Neural cell (in vitro differentiated cells): ENCODE data around the gene RUNX1. TPM values are rescaled to one million over a fixed set of nuclear protein-coding genes. Genes with fewer than 3 reads are reported as not detected.

Experiments used
- H2AFZ ChIP-seq: fragments of 200-600, 300-800 bp; sonication (generic), shearing (Covaris generic); 2 replicates; pipeline ENCODE4 v1.6.0; 2014; ENCODE audit warnings: low read depth, mild to moderate bottlenecking, antibody characterized with exemption, low read length, moderate library complexity
- H3F3A ChIP-seq: fragments of 200-600 bp; shearing (Covaris generic); 2 replicates; pipeline ENCODE4 v1.6.1; 2016; ENCODE audit warnings: mild to moderate bottlenecking, moderate library complexity, mixed read lengths, antibody characterized with exemption, low read length; ENCODE audit not compliant: insufficient read depth, poor library complexity, severe bottlenecking
- H3K27ac ChIP-seq: fragments of 200-600, 300-800 bp; sonication (generic), shearing (Covaris generic); 2 replicates; pipeline ENCODE4 v1.5.1; 2014; ENCODE audit warnings: mild to moderate bottlenecking, low read length, moderate library complexity
- H3K27me3 ChIP-seq: fragments of 300-800, 200-600 bp; sonication (generic), shearing (Covaris generic); 2 replicates; pipeline ENCODE4 v1.6.0; 2014; ENCODE audit warnings: mild to moderate bottlenecking, low read depth, low read length, moderate library complexity; ENCODE audit not compliant: insufficient read depth
- H3K36me3 ChIP-seq: fragments of 300-800, 200-600 bp; sonication (generic), shearing (Covaris generic); 2 replicates; pipeline ENCODE4 v1.5.1; 2014; ENCODE audit warnings: mild to moderate bottlenecking, antibody characterized with exemption, low read length, moderate library complexity; ENCODE audit not compliant: insufficient read depth
- H3K4me2 ChIP-seq: fragments of 300-800, 200-600 bp; sonication (generic), shearing (Covaris generic); 2 replicates; pipeline ENCODE4 v1.6.0; 2014; ENCODE audit warnings: mild to moderate bottlenecking, low read length
- H3K4me3 ChIP-seq: fragments of 300-800, 200-600 bp; sonication (generic), shearing (Covaris generic); 2 replicates; pipeline ENCODE4 v1.5.1; 2014; ENCODE audit warnings: mild to moderate bottlenecking, low read length, moderate library complexity
- H3K79me2 ChIP-seq: fragments of 200-600 bp; shearing (Covaris generic); replicated peaks from 2 replicates; pipeline ENCODE4 v1.6.0; 2014; ENCODE audit warnings: mild to moderate bottlenecking, low read length, moderate library complexity; ENCODE audit not compliant: insufficient read depth
- H3K9ac ChIP-seq: fragments of 300-800, 200-600 bp; sonication (generic), shearing (Covaris generic); 2 replicates; pipeline ENCODE4 v1.6.1; 2016; ENCODE audit warnings: mild to moderate bottlenecking, low read length, mixed read lengths
- H3K9me2 ChIP-seq: fragments of 200-600 bp; shearing (Covaris generic); 2 replicates; pipeline ENCODE4 v1.6.1; 2016; ENCODE audit warnings: mild to moderate bottlenecking, low read length, mixed read lengths; ENCODE audit not compliant: insufficient read depth
- H3K9me3 ChIP-seq: fragments of 200-600, 300-800 bp; sonication (generic), shearing (Covaris generic); 2 replicates; pipeline ENCODE4 v1.6.1; 2016; ENCODE audit warnings: mild to moderate bottlenecking, mixed run types, low read length, moderate library complexity, mixed read lengths
- H4K20me1 ChIP-seq: fragments of 200-600 bp; shearing (Covaris generic); 2 replicates; pipeline ENCODE4 v1.6.1; 2016; ENCODE audit warnings: mild to moderate bottlenecking, mixed run types; ENCODE audit not compliant: insufficient read depth
- EP300 ChIP-seq: fragments of 450-650 bp; conservative IDR thresholded peaks from 2 replicates; pipeline ENCODE4 v1.6.1; 2014; ENCODE audit warnings: antibody characterized with exemption, mild to moderate bottlenecking, moderate library complexity; ENCODE audit not compliant: poor library complexity, severe bottlenecking
- EZH2 ChIP-seq: fragments of 200-600, 300-800 bp; shearing (Covaris generic), sonication (generic); IDR thresholded peaks from 2 replicates; pipeline ENCODE4 v1.6.1; 2014; ENCODE audit warnings: antibody characterized with exemption, low read length, borderline replicate concordance, mild to moderate bottlenecking; ENCODE audit not compliant: insufficient read depth, poor library complexity, severe bottlenecking
- MXI1 ChIP-seq: fragments of 450-650 bp; conservative IDR thresholded peaks from 2 replicates; pipeline ENCODE4 v1.6.1; 2014; ENCODE audit warnings: antibody characterized with exemption, mild to moderate bottlenecking; ENCODE audit not compliant: poor library complexity, severe bottlenecking
- POLR2AphosphoS5 ChIP-seq: IDR thresholded peaks from 2 replicates; pipeline ENCODE4 v1.6.1; 2012
- RAD21 ChIP-seq: fragments of 450-650 bp; conservative IDR thresholded peaks from 2 replicates; pipeline ENCODE4 v1.6.1; 2014; ENCODE audit warnings: antibody characterized with exemption, mild to moderate bottlenecking, moderate library complexity
- SMC3 ChIP-seq: fragments of 450-650 bp; conservative IDR thresholded peaks from 2 replicates; pipeline ENCODE4 v1.6.1; 2014; ENCODE audit warnings: antibody characterized with exemption, mild to moderate bottlenecking, moderate library complexity; ENCODE audit not compliant: poor library complexity
- TAF1 ChIP-seq: IDR thresholded peaks from 2 replicates; pipeline ENCODE4 v1.6.1; 2012; ENCODE audit warnings: low read depth
- polyA plus RNA-seq: library from polyadenylated mRNA; depleted of rRNA; stranded (reverse); fragments of >200 nt; gene quantifications from 2 replicates; pipeline ENCODE4 v1.2.3, GENCODE V29; 2014
- TF ChIP-seq, protein P1 (sequence below): IDR thresholded peaks from 2 replicates; pipeline ENCODE4 v1.6.1; 2012; ENCODE audit warnings: borderline replicate concordance
- TF ChIP-seq, protein P2 (sequence below): fragments of 450-650 bp; IDR thresholded peaks from 2 replicates; pipeline ENCODE4 v1.5.1; 2014; ENCODE audit warnings: antibody characterized with exemption, mild to moderate bottlenecking, moderate library complexity; ENCODE audit not compliant: poor library complexity, severe bottlenecking

Gene RUNX1
- polyA plus RNA-seq, 1 donor from 2014 or later: not detected

DNA sequence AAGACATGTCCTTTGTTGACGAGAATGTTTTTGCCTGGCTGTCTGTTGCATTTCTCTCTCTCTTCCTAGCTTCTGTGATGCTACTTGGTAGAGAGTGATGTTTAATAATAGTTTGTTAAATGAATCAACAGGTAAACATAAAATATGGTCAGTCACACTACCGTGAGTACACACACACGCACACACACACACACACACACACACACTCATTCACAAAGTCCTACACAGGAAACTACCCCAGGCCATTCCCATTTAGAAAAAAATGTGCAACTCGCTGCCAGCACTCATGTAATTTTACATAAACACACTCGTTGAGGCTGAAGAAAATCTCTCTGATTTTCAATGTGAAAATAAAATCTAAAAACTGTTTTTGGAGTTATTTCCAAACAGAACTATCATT lies 38.7 kb downstream of the RUNX1 start:
- H3K4me2 ChIP-seq: no peak overlapping the region
- no peak overlapping the region for H3K9ac ChIP-seq
- H3K9me3 ChIP-seq: no peaks in the 10 kb centered on the region
- TF ChIP-seq TAF1 (no peak), SMC3 (no peak), POLR2AphosphoS5 (no peak), EZH2 (no peak), RAD21 (no peak), MXI1 (no peak), EP300 (no peak)
- TF ChIP-seq, protein P1, sequence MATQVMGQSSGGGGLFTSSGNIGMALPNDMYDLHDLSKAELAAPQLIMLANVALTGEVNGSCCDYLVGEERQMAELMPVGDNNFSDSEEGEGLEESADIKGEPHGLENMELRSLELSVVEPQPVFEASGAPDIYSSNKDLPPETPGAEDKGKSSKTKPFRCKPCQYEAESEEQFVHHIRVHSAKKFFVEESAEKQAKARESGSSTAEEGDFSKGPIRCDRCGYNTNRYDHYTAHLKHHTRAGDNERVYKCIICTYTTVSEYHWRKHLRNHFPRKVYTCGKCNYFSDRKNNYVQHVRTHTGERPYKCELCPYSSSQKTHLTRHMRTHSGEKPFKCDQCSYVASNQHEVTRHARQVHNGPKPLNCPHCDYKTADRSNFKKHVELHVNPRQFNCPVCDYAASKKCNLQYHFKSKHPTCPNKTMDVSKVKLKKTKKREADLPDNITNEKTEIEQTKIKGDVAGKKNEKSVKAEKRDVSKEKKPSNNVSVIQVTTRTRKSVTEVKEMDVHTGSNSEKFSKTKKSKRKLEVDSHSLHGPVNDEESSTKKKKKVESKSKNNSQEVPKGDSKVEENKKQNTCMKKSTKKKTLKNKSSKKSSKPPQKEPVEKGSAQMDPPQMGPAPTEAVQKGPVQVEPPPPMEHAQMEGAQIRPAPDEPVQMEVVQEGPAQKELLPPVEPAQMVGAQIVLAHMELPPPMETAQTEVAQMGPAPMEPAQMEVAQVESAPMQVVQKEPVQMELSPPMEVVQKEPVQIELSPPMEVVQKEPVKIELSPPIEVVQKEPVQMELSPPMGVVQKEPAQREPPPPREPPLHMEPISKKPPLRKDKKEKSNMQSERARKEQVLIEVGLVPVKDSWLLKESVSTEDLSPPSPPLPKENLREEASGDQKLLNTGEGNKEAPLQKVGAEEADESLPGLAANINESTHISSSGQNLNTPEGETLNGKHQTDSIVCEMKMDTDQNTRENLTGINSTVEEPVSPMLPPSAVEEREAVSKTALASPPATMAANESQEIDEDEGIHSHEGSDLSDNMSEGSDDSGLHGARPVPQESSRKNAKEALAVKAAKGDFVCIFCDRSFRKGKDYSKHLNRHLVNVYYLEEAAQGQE: no peak
- TF ChIP-seq, protein P2, sequence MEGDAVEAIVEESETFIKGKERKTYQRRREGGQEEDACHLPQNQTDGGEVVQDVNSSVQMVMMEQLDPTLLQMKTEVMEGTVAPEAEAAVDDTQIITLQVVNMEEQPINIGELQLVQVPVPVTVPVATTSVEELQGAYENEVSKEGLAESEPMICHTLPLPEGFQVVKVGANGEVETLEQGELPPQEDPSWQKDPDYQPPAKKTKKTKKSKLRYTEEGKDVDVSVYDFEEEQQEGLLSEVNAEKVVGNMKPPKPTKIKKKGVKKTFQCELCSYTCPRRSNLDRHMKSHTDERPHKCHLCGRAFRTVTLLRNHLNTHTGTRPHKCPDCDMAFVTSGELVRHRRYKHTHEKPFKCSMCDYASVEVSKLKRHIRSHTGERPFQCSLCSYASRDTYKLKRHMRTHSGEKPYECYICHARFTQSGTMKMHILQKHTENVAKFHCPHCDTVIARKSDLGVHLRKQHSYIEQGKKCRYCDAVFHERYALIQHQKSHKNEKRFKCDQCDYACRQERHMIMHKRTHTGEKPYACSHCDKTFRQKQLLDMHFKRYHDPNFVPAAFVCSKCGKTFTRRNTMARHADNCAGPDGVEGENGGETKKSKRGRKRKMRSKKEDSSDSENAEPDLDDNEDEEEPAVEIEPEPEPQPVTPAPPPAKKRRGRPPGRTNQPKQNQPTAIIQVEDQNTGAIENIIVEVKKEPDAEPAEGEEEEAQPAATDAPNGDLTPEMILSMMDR: no peak
- no peak overlapping the region for H2AFZ ChIP-seq
- H3F3A ChIP-seq: no peaks in the 10 kb centered on the region
- no peaks in the 10 kb centered on the region for H3K36me3 ChIP-seq
- H3K27ac ChIP-seq: no peak overlapping the region
- H3K27me3 ChIP-seq: no peaks in the 10 kb centered on the region
- H4K20me1 ChIP-seq: no peaks in the 10 kb centered on the region
- H3K79me2 ChIP-seq: no peaks in the 10 kb centered on the region
- no peaks in the 10 kb centered on the region for H3K9me2 ChIP-seq
- no peak overlapping the region for H3K4me3 ChIP-seq

DNA sequence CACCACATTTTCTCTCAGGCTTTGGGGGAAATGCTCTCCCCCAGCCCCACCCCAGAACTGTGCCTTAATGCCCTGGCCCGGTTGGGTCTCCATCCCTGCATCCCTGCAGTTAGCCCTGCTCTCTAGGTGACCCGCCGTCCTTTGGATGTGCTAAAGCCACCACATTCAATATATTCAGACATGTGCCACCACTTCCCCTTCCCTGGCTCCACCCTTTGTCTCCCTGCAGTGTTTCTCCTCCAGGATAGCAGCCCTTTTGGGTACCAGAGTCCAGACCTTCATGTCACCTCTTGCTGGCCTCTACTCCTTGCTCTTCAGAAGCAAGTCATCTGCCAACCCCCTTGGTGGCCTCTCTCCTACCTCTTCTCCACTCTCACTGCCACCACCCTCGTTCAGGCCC lies 41.8 kb downstream of the RUNX1 start:
- Histone ChIP-seq H2AFZ (no peak overlapping the region), H3K9ac (no peak overlapping the region), H3K27ac (no peak overlapping the region), H3K9me3 (no peaks in the 10 kb centered on the region), H3K4me2 (no peak overlapping the region), H4K20me1 (no peaks in the 10 kb centered on the region), H3K9me2 (no peaks in the 10 kb centered on the region), H3K36me3 (no peaks in the 10 kb centered on the region), H3K27me3 (no peaks in the 10 kb centered on the region), H3K4me3 (no peak overlapping the region), H3F3A (no peaks in the 10 kb centered on the region), H3K79me2 (no peaks in the 10 kb centered on the region)
- TF ChIP-seq EP300 (no peak), RAD21 (no peak), TAF1 (no peak), MXI1 (no peak), SMC3 (no peak)
- TF ChIP-seq, protein P1: no peak
